GM19372 (cell line): ENCODE results near the gene CREBBP.

Source experiments
- ATAC-seq: cut with Tn5 transposase; IDR thresholded peaks from one replicate; pipeline ENCODE4 v1.9.1; 2021; ENCODE audit warnings: mild to moderate bottlenecking, low read depth, moderate library complexity; ENCODE audit not compliant: unreplicated experiment

The CREBBP gene

DNA sequence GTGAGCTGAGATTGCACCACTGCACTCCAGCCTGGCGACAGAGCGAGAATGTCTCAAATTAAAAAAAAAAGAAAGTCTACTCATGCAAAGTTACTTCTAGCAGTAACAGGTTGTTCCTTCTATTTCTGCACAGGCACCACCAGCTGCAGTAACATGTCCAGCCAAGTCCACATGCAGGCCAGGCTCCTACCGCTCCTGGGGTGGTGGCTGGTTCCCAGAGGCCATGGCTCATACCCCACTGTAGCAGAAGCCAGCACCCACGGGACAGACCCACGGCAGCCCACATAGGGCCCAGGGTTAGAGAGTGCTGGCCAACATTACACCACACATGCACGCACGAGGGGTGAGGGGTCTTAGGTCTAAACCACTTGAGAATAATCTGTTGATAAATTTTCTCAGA, 136.5 kb downstream of the CREBBP start:
- no peak for ATAC-seq

DNA sequence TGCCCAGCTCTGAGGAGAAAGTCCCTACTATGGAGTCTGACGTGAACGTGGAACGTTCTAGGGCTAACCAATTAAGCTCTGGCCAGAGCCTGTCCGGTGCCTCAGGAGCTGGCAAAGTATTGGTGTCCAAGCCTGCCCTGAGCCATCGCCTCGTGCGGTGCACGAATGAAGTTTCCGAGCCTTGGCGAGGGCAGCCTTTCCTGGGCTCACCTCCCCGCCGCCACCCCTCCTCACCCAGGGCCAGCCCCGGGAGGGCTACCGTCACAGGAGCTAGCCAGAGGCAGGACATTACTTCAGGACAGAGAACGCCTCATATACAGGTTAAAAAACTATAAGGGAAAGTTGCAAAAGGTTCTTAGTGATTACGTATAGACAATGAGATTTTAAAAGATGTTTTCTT, 139.6 kb downstream of the CREBBP start:
- no peak for ATAC-seq

DNA sequence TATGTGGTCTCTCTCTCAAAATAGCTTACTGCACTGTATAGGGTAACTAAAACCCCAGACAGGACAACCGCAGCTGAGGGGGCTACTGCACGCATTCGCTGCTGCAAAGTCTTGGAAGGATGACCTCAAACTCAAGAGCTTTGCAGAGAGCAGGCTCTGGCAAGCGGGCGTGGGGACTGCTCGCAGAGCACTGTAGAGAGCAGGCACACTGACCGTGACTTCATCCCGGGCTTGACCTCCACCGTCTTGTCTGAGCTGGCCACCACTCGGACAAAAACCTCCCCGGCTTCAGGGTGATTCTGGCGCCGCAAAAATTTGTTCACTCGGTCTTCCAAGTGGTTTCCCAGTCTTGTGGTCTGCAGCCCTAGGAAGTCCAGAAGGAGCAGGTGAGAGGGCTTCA, 140.3 kb downstream of the CREBBP start:
- no peak for ATAC-seq

- no peak for ATAC-seq
Observed at GRCh38 chr16:3739636-3740035, 140.9 kb downstream of the CREBBP start.

DNA sequence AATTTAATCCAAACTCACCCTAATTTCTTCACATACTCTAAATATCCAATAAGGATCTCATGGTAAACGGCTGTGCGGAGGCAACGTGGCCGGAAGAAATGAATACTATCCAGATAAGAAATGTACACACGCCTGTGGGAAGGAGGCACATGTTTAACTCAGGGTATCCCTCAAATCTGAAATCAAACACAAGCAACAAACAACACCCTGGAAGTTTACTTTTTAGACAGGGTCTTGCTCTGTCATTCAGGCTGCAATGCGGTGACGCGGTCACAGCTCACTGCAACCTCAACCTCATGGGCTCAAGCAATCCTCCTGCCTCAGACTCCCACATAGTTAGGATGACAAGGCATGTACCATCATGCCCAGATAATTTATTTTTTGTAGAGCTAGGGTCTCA, 142.0 kb downstream of the CREBBP start:
- no peak for ATAC-seq

- no peak for ATAC-seq
Observed at GRCh38 chr16:3738128-3738527, 142.4 kb downstream of the CREBBP start.

GRCh38 chr16:3737181-3737580, 143.3 kb downstream of the CREBBP start:
- ATAC-seq, result no peak

DNA sequence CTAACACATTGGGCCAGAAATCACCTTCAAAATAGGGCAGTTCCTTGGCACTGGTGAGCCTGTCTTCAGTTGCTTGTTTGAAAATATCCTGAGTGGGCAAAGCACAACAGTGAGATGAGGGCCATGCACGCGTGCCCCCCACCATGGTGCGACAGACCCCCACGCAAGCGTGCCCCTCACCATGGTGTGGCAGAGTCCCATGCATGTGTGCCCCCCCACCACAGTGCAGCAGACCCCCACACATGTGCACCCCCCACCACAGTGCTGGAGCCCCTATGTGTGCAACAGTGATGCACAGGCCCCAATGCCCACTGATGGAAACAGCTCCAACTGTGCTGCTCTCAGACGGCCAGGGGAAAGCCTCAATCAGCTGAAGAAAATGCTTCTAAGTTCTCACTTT, 144.4 kb downstream of the CREBBP start:
- no peak for ATAC-seq

DNA sequence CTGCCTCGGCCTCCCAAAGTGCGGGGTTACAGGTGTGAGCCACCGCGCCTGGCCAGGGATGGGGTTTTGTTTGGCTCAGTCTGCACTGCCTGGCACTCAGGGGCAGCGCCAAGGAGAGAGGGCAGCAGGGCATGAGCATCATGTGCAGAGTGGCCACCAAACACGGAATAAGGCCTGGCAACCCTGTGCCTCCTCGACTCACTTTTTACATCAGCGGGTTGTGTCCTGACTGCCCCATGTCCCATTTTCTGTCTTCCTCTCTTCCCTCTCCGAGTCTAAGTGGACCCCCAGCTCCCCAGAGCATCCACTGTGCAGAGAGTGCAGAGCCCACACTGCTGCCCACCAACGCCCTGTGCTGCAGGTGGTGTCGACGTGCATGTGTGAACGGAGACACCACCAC, 145.0 kb downstream of the CREBBP start:
- ATAC-seq, result no peak

DNA sequence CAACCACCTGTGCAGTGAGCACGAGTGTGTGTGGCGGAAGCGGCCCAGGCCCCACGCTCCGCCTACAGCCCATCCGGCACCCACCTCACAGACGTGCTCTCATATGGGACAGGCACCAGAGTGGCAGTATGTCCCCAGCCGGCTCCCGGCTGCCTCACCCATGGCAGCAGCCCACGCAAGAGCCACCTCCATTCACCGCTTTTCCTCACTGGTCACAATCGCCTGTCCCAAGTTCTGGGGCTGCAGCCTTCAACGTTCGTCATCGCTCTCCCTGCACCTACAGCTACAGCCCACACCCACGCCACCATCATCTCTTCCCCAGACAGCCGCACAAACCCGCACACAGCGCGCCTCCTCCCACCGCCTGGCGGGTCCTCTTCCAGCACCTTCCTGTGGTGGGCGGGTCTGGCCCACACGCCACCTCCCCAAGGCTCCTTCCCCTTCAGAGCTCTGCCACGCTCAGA, 145.7 kb downstream of the CREBBP start:
- no peak for ATAC-seq

- ATAC-seq, result no peak
Observed at GRCh38 chr16:3734084-3734757, 146.3 kb downstream of the CREBBP start.

DNA sequence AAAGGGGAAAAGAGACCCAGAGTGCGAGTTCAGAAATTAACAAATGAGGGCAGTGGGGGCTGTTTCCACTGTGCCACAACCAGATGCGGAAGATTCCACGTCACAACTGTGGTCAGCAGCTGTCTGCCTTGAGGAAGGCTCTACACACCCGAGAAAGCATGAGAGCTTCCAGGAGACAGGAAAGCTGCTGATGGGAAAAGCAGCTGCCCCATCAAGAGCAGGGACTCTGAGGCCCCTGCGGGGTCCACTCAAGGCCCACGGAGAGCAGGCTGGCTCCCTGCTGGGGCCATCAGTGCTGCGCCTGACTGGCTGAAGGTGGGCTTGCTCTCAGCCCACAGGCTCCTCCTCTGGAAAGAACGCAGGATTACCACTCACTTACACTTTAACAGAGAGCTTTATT, 148.3 kb downstream of the CREBBP start:
- no peak for ATAC-seq

GRCh38 chr16:3731126-3731935, 149.2 kb downstream of the CREBBP start:
- no peak for ATAC-seq

DNA sequence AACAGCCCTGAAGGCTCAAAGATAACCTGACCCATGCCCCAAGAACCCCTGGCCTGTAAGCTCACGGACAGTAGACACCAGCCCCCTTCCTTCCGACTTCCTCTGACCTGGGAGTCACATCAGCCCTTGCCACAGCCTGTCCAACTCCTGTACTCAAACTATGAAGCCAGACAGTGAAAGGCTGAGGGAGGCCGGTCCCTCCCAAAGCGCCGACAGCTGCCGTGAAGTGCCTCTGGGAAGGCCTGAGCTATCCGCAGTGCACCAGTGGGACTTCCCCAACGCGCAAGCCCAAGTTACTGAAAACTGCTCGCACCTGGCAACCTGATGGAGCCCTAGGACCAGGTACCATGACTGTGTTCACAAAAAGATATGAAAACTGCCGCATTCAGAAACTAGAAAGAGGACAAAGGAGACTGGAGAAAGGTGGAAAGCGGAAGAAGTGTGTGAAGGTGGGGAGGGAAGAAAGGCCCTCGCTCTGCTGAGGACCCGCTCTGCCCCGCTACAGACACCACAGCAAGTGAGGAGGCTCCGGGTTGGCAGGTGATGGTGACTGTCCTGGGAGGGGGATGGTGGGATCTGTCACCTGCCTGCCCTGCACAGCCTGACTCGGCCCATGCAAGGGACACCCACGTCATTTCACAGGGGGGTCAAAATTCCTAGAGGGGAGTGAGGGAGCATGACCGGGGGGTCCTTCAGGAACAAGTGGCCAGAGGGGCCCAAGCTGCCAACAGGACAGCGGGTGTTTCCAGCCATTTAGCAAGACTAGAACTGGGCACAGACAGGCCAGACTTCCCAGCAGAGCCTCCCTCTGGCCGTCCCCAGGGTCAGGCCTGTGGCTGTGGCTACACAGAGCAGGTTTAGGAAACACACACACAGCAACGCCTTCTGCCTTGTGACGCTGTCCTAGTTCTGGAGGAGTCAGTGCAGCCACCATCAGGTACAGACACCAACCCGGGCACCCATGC, 150.1 kb downstream of the CREBBP start:
- no peak for ATAC-seq

DNA sequence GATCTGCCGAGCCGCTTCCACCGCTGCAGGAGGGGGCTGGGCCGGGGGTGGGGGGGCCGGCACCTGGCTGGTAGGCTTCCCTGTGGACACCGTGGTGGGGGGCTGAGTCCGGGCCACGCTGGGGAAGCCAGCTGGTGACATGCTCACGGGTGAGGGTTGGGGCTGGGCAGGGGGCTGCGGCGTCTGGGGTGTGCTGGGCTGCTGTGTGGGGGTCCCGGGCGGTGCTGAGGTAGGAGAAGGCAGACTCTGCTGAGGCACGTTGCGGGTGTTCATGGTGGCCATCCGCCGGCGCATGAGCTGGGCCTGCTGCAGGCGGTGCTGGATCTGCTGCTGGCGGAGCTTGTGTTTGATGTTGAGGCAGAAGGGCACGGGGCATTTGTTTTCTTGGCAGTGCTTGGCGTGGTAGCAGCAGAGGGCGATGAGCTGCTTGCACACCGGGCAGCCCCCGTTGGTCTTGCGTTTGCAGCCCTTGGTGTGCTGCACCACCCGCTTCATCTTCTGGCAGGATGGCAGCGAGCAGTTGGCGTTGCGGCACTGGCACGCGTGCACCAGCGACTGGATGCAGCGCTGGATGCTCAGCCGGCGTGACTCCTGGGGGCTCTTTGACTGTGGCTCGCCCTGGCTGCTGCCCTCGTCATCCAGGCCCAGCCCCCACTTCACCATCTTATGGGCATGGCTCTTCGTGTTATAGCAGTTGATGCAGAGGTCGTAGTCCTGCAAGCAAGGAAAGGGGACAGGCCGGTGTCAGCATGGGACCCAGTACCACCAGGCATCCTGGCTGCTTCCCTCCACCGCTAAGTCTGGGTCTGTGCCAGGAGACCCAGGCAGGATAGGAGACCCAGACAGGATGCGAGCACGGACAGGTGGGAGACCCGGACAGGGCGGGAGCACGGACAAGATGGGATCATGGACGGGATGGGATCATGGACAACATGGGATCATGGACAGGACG, 151.1 kb downstream of the CREBBP start:
- ATAC-seq, result no peak

DNA sequence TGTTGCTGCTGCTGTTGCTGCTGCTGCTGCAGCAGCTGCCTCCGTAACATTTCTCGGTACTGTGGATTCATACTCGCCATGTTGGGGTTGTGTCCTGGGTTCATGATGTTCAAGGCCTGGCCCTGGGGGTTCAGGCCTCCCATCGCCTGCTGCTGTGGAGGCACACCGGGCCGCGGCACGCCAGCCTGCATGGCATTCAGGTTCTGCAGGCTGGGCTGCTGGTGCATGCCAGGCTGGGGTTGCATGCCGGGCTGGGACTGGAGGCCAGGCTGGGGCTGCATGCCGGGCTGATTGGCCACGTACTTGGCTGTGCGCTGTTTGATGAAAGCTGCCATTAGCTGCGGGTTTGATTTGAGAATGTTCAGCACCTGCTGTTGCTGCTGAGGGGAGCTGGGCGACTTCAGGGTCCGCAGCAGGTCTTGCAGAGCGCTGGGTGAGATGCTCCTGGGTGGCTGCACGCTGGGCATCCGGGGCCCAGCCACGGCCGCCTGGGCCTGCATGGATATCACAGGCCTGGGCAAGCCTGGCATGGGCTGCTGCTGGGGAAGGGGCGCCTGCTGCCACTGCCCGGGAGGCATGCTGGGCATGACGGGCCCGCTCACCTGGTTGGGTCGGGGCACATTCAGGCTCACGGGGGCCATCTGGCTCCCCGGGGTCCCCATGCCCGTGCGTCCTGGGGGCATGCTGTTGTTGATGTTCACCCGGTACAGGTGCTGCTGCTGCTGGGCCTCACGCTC, 151.9 kb downstream of the CREBBP start:
- ATAC-seq, result no peak

DNA sequence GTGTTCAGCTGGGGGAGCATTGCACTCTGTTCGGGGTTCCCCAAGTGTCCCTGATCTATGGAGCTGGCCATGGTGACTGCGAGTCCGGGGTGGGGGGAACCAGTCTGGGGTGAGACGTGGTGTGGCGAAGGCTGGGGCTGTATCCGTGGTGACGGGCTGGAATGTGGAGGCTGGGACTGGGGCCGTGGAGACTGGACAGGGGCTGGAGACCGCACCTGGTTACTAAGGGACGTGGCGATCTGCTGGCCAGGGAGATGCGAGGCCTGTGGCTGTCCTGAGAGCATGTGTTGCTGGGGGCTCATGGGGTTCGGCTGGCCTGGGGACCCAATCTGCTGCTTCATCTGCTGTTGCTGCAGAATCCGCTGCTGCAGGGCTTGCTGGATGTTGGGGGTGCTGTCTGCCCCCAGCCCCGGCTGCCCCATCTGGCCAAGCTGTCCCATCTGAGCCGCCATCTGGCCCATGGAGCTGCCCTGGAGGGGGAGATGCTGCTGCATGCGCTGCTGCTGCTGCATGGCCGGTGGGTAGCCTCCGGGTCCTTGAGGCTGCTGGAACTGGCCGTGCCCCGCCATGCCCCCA, 152.6 kb downstream of the CREBBP start:
- no peak for ATAC-seq

DNA sequence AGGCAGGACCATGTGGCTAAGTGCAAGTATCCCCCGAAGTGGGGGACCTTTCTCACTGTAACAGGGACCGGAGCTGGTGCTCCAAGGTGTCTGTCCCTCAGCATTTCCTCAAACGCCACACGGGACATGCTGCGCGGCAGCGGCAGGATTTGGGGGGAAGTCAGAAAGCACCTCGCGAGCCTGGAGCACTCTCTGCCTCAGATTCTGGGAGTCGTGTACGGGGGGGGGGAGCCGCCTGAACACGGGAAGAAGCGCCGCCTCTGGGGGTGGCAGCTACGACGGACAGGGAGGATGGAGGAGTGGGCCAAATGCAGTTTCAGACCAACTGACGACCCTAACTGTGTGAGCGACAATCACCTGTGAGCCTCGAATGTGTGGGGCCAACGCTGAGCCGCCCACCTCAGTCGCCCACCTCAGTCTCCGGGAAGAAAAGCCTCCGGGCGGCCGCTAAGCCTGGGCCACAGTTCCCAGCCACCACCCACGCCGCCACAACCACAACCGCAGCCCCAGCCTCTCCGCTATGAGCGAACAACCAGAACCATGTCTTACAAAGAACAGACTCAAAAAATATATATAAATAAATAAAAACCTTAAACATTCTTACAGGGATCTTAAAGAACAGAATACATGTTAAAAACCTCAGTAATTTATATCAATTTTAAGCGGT, 154.4 kb downstream of the CREBBP start:
- no peak for ATAC-seq
